M059J (cell line): ENCODE data around the gene CTU2. TPM values are rescaled to one million over a fixed set of nuclear protein-coding genes. Genes with fewer than 3 reads are reported as not detected.

Source experiments
- DNase-seq: peaks from one replicate; pipeline ENCODE4 v3.0.0-alpha.2; 2012; ENCODE audit warnings: low read depth
- total RNA-seq: library from RNA; depleted of rRNA; stranded (reverse); fragments of >200 nt; shearing (Covaris generic); gene quantifications from 2 replicates; pipeline ENCODE4 v1.2.3, GENCODE V29; 2014

Gene CTU2
- total RNA-seq, 1 experiment from 2014 or later = 16.2 TPM

DNA sequence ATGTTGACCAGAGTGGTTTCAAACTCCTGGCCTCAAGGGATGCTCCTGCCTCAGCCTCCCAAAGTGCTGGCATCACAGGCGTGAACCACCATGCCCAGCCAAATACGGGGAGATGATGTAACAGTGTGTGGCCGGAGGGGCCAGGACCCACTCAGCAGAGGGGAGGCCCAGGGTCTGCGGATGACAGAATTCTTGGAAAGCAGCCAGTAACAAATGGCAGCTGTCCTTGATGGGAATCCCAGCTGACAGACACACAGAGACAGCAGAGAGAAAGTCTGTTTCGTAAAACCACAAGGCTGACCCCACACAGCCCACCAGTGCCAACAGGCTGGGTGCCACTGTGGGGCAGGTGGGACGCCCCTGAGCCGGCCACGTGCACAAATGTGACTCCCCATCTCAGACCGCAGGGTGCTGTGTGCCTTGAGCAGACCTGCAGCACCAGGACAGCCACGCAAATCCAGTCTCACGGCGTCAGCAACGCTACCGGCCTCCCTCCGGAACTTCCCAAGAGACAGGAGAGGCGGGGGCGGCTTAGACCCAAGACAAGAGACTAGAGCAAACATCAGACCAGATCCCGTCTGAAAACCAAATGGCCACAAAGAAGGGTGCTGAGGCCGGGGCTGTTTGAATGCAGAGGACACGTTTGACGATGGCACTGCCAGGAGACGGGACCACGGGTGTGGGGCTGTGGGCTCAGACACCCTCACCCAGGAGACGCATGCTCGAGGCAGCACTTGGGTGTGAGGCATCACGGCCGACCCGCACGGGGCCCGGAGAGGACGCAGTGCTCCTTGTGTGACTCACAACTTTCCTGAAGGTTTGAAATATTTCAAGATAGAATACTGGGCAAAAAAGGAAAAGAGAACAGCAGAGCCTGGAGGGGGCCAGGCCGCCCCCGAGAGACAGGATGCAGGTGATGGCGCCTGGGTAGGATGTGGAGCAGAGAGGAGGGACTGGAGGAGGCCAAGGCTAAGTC, 24.6 kb downstream of the CTU2 start:
- no peak for DNase-seq

DNA sequence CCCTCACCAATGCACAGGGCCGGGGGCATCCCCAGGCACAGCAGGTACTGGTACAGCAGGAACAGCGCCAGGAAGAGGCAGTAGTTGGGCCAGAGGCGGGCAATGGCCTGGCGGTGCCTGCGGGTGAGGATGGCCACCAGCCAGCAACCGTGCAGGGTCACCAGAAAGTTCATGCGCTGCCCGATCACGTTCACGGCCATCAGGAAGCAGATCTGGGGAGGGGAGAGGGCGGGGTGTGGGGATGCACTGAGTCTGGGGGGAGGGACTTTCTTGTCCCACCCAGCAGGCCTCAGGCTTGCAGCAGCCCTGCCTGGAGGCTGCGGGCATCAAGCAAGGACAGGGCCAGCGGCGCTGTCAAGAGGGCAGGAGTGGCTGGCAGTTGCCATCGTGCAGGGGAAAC, 25.4 kb downstream of the CTU2 start:
- peak; percentile 18 for DNase-seq

DNA sequence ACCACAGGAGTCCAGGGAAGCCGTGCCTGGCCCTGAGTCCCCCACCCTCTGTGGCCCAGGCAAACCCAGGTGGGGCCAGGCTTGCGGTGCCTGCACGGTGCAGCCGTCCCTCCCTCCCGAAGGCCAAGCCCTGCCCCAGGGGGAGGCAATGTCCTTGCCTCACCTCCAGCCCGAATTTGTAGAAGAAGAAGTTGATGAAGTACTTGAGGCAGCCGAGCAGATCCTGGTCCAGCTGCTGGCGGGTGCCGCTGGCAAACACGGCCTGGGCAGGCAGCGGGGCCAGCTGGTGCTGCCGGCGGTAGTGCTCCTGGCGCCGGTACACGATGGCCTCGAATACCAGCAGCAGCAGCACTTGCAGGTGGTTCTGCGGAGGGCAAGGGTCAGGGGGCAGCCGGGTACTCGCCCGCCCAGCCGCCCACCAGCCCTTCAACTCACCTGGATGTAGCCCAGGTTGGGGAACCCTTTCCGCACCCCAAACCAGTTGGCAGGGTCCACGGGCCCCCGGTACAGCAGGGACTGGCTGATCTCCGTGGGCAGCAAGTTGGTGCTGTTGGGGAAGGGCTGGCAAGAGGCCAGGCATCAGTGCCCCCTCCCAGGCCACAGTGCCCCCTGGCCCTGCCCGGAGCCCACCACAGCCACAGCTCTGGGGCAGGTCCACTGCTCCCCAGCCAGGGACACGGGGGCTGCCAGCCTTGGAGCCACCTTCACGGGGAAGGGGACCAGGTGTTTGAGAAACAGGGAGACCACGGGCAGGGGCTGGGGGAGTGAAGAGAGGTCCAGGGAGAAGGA, 26.1 kb downstream of the CTU2 start:
- DNase-seq = peak; percentile 51

DNA sequence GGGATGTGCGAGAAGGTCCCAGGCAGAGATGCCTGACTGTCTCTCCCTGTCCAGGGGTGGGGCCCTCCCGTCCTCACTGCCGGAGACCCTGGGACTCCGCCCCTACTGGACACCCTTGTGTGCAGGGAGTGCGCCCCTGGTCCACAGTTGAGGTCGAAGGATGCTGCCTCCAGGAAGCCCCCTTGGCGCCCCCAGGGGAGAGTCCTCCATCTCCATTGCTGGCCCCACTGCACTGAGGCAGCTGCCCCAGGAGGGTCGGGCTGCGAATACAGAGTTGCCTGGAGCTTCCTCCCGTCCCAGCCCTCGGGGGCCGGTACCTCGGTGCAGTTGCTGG, 26.6 kb downstream of the CTU2 start:
- DNase-seq = no peak

- no peak for DNase-seq
Measured at GRCh38 chr16:88733630-88734360, 27.5 kb downstream of the CTU2 start.

- DNase-seq = no peak
Measured at GRCh38 chr16:88734361-88734728, 28.0 kb downstream of the CTU2 start.

- no peak for DNase-seq
Measured at GRCh38 chr16:88735121-88735520, 28.8 kb downstream of the CTU2 start.

DNA sequence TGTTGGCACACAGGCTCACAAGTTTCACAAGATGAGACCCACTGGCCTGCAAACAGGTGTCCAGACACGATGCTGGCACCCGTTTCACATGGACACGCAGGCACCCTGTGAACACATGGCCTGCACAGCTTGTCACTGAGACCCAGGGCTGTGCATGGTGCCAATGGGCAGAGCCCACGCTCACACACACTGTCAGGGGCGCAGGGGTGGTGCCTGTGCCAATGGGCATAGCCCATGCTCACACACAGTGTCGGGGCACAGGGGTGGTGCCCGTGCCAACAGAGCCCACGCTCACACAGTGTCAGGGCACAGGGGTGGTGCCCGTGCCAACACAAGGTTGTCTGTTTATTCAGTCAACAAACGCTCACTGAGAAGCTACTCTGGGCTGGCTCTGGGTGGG, 29.3 kb downstream of the CTU2 start:
- DNase-seq = no peak

DNA sequence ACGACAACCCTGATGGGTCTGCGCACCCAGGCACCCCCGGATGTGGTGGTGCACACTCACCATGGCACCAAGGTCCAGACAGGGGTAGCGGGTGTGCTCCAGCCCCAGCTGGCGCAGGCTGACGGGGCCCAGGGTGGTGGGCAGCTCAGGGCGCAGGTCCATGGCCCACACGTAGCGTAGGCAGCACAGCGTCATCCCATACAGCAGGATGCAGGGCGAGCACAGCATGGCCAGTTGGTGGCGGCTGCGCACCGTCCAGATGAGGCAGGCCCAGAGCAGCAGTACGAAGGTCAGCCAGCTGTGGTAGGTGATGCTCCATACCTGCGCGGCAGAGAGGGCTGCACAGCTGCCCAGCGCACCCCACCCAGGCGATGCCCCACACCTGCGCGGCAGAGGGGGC, 29.8 kb downstream of the CTU2 start:
- no peak for DNase-seq

DNA sequence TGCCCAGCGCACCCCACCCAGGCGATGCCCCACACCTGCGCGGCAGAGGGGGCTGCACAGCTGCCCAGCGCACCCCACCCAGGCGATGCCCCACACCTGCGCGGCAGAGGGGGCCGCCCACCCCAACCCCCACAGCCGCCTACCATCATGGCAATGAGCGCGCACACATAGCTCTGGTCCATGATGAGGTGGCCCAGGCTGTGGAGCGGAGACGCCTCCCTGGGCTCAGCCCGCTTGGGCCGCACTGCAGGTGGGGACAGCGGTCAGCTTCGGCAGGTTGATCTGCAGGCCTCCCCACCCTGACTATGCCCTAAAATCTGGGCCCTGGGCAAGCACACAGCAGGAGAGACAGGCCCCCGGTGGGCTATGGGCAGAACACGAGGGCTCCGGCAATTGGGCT, 30.2 kb downstream of the CTU2 start:
- DNase-seq = no peak

- DNase-seq = peak; percentile 47
Measured at GRCh38 chr16:88737298-88738150, 31.2 kb downstream of the CTU2 start.

- DNase-seq = no peak
Measured at GRCh38 chr16:88738151-88739084, 32.1 kb downstream of the CTU2 start.

GRCh38 chr16:88739139-88739976, 33.1 kb downstream of the CTU2 start:
- DNase-seq = no peak

- DNase-seq = no peak
Measured at GRCh38 chr16:88739977-88740726, 33.8 kb downstream of the CTU2 start.

GRCh38 chr16:88740727-88741055, 34.4 kb downstream of the CTU2 start:
- no peak for DNase-seq

DNA sequence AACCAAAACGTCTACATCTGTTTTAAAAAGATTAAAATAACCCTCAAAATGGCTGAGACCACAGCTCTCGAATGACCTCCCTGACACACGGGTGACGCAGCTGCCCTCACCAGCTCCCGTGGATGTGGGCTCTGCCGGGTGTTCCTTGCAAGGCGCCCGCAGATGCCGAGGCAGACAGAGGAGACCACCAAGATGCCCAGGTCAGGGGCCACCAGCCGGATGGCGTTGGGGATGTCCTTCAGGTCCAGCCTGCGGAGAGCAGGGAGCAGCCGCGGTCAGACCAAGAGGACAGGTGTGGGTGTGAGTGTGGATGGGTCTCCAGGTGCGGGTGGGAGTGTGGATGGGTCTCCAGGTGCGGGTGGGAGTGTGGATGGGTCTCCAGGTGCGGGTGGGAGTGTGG, 35.1 kb downstream of the CTU2 start:
- DNase-seq = no peak

- DNase-seq = no peak
Measured at GRCh38 chr16:88742896-88743605, 36.7 kb downstream of the CTU2 start.
